ENCODE results near the gene DOLPP1. TPM values are rescaled to one million over a fixed set of nuclear protein-coding genes. Genes with fewer than 3 reads are reported as not detected.

DOLPP1 gene
- total and polyA plus RNA-seq, 2 of the 8 experiments (the other 6 are each of a cell fraction or from before 2014, with no cell fraction given): 36.0 to 45.3 TPM

DNA sequence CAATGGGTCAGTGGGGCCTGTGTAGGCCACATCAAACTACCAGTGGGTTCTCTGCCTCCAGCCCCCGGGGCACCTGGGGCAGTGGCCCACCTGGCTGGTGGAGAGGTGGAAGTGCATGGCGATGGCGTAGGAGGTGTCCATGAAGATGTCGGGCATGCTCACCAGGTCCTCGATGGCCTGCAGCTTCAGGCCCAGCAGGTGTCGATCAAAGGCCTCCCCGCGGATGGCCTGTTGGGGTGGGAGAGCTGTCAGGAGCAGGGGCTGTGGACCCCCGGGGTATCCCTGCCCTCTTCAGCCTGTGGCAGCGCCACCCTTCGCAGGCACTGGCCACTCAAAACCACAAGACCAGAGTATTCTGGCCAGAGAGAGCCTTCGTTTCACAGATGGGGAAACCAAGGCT, 15.0 kb downstream of the DOLPP1 start (continued):
- TF ChIP-seq RNF2 (IDR thresholded peaks at IDR 0.05; ENCODE audit: borderline replicate concordance, low read depth, low read length, missing control alignments, poor library complexity, severe bottlenecking): no peak
- TF ChIP-seq SP4 (IDR thresholded peaks at IDR 0.05; ENCODE audit: low read length): no peak
- TF ChIP-seq TEAD4 (IDR thresholded peaks at IDR 0.05; ENCODE audit: low read depth, low read length): no peak
- TF ChIP-seq KDM1A (IDR thresholded peaks at IDR 0.05; ENCODE audit: borderline replicate concordance, low read length): no peak
- TF ChIP-seq CTBP2 (IDR thresholded peaks at IDR 0.05; ENCODE audit: borderline replicate concordance, insufficient read depth, insufficient read length, low read length): no peak
- TF ChIP-seq RBBP5 (IDR thresholded peaks at IDR 0.05; ENCODE audit: borderline replicate concordance, low read depth, low read length): no peak
- no peak for TF ChIP-seq ASH2L (IDR thresholded peaks at IDR 0.05; ENCODE audit: low read length)

Measured in H1 (cell line).